GM12891 (cell line): ENCODE data around the gene USH2A.
"Not testable (repeated sequence)": the region's sequence is repeated elsewhere in the genome, so short reads cannot be mapped to it uniquely, and the experiment has no call there.

Experiments used
- DNase-seq: peaks from one replicate; pipeline ENCODE4 v3.0.0; 2011; ENCODE audit warnings: low spot score; ENCODE audit not compliant: insufficient read length
- FAIRE-seq: peaks from 2 replicates; lab custom pipeline; 2011; peaks lifted over from hg19 to GRCh38; lab: Jason Lieb, UNC
- PAX5 ChIP-seq: IDR thresholded peaks from 2 replicates; pipeline ENCODE4 v1.6.1; 2011; ENCODE audit warnings: low read length, moderate library complexity, mild to moderate bottlenecking; ENCODE audit not compliant: insufficient read depth, severe bottlenecking
- POLR2A ChIP-seq: IDR thresholded peaks from 2 replicates; pipeline ENCODE4 v1.6.1; 2011; ENCODE audit warnings: low read depth, low read length, control low read depth
- POLR2AphosphoS5 ChIP-seq: IDR thresholded peaks from 2 replicates; pipeline ENCODE4 v1.6.1; 2011; ENCODE audit warnings: low read depth, low read length, control low read depth
- POU2F2 ChIP-seq: IDR thresholded peaks from 2 replicates; pipeline ENCODE4 v1.6.1; 2011; ENCODE audit warnings: low read depth, mild to moderate bottlenecking, control low read depth, low read length, moderate library complexity
- SPI1 ChIP-seq: IDR thresholded peaks from 2 replicates; pipeline ENCODE4 v1.6.1; 2011; ENCODE audit warnings: low read depth, low read length, control low read depth
- TAF1 ChIP-seq: IDR thresholded peaks from 2 replicates; pipeline ENCODE4 v1.6.1; 2011; ENCODE audit warnings: low read depth, low read length, control low read depth

USH2A gene

DNA sequence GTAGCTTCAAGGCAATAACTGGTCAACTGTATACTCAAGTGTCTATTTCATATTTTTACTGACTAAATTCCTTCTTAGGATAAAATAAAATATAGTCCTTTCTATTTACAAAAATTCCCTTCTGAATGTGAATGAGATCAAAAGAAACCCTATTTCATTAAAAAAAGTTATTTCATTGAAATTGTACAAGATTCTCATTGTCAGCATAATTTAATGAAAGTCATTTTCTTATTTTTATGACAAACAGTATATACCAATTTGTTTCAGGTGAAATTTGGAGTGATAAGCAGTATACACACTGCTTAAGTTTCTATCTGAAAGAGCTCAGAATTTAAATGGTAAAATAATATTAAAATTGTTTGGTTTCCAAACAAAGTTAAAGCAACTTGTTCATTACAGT, 269.2 kb downstream of the USH2A start:
- FAIRE-seq: no peak

DNA sequence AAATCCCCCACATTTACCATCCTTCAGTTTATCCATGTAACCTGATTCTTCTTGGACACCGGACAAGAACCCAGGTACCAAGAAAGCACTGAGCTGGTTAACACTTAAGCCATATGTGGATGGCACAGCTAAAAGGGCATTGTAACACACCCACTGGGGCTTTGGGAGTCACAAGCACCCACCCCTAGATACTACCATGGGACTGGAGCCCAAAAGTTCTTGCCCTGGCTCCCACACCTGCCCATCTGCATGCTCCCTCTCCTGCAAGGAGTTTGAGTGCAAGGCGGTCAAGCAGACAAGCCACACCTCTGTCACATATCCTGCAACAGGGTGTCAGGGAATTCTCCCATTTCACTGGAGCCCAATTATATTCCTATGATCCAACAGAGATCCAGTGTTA, 270.1 kb downstream of the USH2A start:
- DNase-seq: no peak
- TF ChIP-seq SPI1: no peak
- TF ChIP-seq PAX5: no peak
- TF ChIP-seq POLR2AphosphoS5: no peak
- no peak for TF ChIP-seq POLR2A
- TF ChIP-seq TAF1: no peak
- no peak for FAIRE-seq

More for the DNA sequence above, 269.2 kb downstream of the USH2A start:
- no peak for DNase-seq
- TF ChIP-seq POLR2AphosphoS5: no peak
- TF ChIP-seq TAF1: no peak
- TF ChIP-seq POU2F2: no peak
- TF ChIP-seq PAX5: no peak
- no peak for TF ChIP-seq SPI1
- TF ChIP-seq POLR2A: no peak

DNA sequence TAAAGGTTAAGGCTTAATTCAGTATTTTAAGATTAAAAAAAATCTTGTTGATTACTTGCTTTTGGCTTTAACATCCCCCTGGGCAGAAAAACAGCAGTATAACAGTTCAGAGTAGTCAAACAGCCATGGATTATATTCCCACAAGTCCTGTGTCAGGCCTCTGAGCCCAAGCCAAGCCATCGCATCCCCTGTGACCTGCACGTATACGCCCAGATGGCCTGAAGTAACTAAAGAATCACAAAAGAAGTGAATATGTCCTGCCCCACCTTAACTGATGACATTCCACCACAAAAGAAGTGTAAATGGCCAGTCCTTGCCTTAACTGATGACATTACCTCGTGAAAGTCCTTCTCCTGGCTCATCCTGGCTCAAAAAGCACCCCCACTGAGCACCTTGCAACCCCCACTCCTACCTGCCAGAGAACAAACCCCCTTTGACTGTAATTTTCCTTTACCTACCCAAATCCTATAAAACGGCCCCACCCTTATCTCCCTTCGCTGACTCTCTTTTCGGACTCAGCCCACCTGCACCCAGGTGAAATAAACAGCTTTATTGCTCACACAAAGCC, 277.7 kb downstream of the USH2A start:
- not testable (repeated sequence) for FAIRE-seq, DNase-seq

DNA sequence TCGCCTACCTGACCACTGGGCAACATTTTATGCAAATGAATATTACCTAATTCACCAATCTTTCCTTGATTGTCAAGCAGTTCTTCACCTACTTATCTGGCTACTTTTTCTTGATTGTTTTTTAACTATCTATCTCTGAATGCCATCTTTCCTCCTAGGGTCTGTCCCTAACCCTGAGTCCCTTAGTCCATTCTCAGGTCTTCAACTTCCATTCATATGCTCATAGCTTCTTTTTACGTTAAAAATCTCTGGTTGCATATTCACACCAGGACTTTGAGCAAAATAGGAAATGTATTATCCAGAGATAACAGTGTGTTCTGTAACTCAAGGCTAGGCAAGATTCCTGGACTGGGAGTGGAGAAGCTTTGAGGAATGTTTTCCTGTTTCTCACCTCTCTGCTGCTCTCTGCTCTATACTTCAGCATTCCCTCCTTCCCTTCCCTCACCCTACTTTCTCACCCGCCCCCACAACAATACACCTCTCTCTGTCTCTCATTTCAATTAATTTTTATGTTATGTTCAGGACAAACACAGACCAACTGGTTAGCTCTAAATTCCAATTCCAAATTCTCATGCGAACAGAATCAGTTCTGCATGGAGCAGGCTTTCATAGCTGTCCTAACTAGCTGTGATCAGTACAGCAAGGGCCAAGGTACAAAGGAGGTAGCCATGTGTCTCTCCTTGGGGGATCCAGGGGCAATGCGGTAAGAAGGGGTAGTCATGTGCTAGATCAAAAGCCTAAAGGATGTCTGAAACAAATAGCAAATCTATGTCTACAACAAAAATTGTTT, 278.4 kb downstream of the USH2A start:
- FAIRE-seq: no peak
- TF ChIP-seq SPI1 (no peak), POU2F2 (no peak), POLR2A (no peak), TAF1 (no peak), PAX5 (no peak), POLR2AphosphoS5 (no peak)
- DNase-seq: no peak

DNA sequence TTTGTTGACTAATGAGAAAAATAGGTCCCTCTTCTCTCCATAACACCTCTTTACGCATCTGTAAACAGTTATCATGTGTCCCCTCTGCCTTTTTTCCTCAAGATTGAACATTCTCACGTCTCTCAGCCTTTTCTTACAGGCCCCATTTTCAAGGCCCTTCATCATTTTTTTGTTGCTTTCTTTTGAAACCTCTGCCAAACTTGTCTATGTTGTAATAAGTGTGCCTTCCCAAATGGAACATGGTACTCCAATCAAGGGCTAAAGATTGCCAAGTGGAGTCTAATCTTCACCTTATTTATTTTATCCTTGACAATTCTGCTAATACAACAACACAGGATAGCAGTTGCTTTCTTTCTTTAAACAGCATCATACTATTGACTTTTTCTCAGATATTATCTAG, 280.3 kb downstream of the USH2A start:
- FAIRE-seq (no peak), DNase-seq (no peak)
- TF ChIP-seq POLR2A (no peak), TAF1 (no peak), POLR2AphosphoS5 (no peak), SPI1 (no peak), PAX5 (no peak), POU2F2 (no peak)

DNA sequence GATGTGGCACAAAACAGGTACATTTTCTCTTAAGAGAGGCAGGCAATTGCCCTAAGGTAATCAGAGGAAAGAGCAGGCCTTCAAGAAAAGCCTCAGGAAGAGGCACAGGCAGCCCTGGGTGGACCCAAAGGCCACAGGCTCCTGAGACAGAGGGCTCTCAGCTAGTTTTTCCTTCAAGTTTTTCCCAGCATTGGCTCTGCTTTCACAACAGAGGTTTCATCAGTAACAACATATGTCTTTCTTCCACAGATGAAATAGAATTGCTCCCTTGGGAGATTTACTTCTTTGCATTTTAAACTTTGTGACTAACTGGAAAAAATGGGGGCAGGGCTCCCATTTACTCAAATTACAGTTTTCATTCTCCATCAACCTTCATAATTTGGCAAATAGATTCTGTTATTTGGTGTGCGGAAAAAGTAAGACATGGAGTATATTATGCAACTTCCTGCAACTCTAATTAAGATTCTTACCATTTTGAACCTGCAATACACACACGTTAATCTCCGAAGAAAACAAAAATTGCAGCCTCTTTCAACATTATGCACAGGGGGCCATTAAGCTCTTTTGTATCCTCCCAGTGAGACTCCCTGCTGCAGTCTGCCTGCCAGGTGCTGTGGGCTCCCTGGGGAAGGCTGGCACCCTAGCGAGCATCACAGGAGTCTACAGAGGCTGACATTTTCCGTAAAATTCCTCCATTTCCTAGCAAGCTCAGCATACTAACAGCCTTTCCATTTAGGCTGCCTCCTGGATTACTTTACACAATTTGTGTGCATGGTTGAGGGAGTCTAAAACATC, 282.3 kb downstream of the USH2A start:
- DNase-seq (no peak), FAIRE-seq (no peak)
- TF ChIP-seq SPI1: no peak
- TF ChIP-seq TAF1: no peak
- no peak for TF ChIP-seq POLR2A
- TF ChIP-seq POLR2AphosphoS5: no peak
- TF ChIP-seq POU2F2: no peak
- no peak for TF ChIP-seq PAX5

DNA sequence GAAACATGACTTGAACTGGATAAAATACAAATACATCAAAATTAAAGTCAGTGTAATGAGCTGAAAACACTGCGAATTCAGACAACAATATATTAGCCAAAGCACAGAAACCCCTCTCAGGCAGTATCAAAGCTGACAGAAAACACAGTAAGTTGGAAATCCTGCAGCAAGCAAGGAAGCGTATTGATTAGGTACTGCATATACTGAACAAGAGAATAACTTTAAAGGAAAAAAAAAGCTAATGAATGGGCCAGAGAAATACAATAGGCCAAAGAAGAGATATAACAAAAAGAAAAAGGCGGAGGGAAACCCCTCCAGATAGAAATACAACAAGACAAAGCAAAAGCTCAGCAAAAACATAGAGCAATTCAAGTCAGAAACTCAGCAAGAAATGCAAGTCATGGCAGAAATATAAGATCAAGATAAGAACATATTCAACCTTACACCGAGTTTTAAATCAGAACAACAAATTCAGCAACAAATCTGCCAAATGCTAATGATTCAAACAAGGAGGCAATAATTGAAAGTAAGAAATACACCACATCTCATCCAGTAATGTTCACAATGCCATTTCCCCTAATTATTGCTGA, 299.0 kb downstream of the USH2A start:
- FAIRE-seq (no peak), DNase-seq (no peak)
- no peak for TF ChIP-seq POLR2A
- no peak for TF ChIP-seq POU2F2
- no peak for TF ChIP-seq TAF1
- no peak for TF ChIP-seq PAX5
- TF ChIP-seq SPI1: no peak
- no peak for TF ChIP-seq POLR2AphosphoS5

DNA sequence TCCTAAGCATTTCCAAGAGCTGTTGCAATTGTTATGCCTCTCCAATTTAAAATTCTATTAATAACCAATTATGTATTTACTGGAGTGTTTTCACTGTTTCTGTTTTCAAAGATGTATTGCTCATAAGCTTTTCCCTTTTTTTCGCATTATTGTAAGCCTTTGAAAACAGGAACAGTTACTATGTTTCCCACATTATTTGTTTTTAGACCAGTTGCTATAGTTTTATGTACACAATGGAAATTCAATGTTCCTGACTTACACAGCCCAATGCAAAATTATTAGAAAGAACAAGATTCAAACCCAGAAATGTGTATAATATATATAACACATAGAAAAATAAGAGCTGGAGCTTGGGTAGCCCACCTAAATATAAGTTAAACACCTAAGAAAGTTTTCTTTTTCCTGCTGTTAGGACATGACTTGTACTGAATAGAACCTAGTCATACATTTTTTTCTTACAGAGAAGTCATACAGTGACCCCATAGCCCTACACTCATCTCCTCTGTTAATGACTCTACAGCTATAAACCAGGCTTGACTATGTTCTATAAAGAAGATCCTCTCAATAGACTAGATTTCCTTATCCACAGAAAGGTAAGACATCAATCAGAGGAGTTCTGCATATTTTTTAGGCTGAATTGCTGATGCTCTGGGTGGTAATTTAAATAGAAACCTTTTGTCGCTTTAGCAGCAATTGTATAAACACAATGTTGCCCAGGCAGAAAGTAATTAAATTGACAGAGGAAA, 299.6 kb downstream of the USH2A start:
- no peak for TF ChIP-seq PAX5
- DNase-seq (no peak), FAIRE-seq (no peak)

DNA sequence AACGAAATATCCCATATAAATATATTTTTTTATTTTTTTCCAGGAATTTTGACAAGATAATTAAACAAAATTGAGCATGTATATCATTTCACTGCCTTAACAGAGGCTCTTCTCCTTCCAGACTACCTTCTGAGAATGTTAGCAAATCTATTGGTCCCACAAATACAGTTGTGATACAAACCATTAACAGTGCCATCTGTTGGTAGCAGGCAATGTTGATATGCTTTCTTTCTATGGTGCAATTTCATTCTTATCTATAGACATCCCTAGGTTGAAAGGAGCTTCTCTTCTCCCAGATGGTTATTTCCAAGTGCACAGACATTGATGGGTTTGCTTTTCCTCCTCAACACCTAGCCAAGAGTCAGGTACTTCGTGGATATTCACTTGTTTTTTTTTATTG, 303.6 kb downstream of the USH2A start:
- no peak for DNase-seq
- peak; percentile 89 for FAIRE-seq
- TF ChIP-seq POLR2A (no peak), TAF1 (no peak), POU2F2 (no peak), SPI1 (no peak), PAX5 (no peak), POLR2AphosphoS5 (no peak)

DNA sequence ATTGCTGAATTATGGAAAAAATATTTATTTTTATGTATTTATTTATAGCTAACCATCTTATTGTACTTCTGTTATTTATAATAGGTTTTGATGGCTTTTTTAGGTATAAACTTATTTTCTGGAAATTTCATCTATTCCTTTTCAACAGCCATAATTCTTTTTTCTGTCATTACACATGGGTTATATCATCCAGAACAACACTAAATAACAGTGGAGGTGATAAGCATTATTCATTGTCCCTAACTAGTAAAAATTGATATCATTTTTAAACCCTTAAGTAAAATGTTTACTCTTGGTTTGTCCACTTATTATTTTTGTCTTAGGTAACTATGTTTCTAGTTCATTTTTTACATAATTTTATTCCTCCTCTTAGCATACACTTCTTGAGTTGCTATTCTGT, 309.1 kb downstream of the USH2A start:
- no peak for TF ChIP-seq POU2F2
- no peak for FAIRE-seq
- no peak for DNase-seq
